Chondrocyte (in vitro differentiated cells): Measurements from ENCODE around the gene PNPLA2. TPM values are rescaled to one million over a fixed set of nuclear protein-coding genes. Genes with fewer than 3 reads are reported as not detected.

Experiments used
- DNase-seq: peaks from one replicate; pipeline ENCODE4 v3.0.0; 2021; ENCODE audit warnings: mixed read lengths, low spot score
- H3K27ac Mint-ChIP-seq: one replicate; pipeline ENCODE4 v1.8.0; 2021; ENCODE audit warnings: mild to moderate bottlenecking, moderate library complexity, mixed read lengths; ENCODE audit not compliant: unreplicated experiment
- H3K27me3 Mint-ChIP-seq: 2 replicates; pipeline ENCODE4 v1.8.0; 2021; ENCODE audit warnings: low read depth, mixed read lengths
- H3K36me3 Mint-ChIP-seq: 2 replicates; pipeline ENCODE4 v1.8.0; 2021; ENCODE audit warnings: low read depth, mixed read lengths
- H3K4me1 Mint-ChIP-seq: 2 replicates; pipeline ENCODE4 v1.8.0; 2021; ENCODE audit warnings: low read depth, mild to moderate bottlenecking, mixed read lengths
- H3K4me3 Mint-ChIP-seq: one replicate; pipeline ENCODE4 v1.8.0; 2021; ENCODE audit warnings: mild to moderate bottlenecking, moderate library complexity, mixed read lengths; ENCODE audit not compliant: unreplicated experiment
- H3K9me3 Mint-ChIP-seq: 2 replicates; pipeline ENCODE4 v1.8.0; 2021; ENCODE audit warnings: low read depth, mixed read lengths
- CTCF ChIP-seq: fragments of 200-600 bp; sonication (generic); IDR thresholded peaks from 2 replicates; pipeline ENCODE4 v1.5.0; 2021; ENCODE audit warnings: antibody characterized with exemption, mild to moderate bottlenecking, moderate library complexity
- total RNA-seq: library from RNA; stranded (reverse); gene quantifications from 3 replicates; pipeline ENCODE4 v1.2.1, GENCODE V29; 2021

PNPLA2 gene
- total RNA-seq, 1 donor from 2014 or later: 56.0 TPM

DNA sequence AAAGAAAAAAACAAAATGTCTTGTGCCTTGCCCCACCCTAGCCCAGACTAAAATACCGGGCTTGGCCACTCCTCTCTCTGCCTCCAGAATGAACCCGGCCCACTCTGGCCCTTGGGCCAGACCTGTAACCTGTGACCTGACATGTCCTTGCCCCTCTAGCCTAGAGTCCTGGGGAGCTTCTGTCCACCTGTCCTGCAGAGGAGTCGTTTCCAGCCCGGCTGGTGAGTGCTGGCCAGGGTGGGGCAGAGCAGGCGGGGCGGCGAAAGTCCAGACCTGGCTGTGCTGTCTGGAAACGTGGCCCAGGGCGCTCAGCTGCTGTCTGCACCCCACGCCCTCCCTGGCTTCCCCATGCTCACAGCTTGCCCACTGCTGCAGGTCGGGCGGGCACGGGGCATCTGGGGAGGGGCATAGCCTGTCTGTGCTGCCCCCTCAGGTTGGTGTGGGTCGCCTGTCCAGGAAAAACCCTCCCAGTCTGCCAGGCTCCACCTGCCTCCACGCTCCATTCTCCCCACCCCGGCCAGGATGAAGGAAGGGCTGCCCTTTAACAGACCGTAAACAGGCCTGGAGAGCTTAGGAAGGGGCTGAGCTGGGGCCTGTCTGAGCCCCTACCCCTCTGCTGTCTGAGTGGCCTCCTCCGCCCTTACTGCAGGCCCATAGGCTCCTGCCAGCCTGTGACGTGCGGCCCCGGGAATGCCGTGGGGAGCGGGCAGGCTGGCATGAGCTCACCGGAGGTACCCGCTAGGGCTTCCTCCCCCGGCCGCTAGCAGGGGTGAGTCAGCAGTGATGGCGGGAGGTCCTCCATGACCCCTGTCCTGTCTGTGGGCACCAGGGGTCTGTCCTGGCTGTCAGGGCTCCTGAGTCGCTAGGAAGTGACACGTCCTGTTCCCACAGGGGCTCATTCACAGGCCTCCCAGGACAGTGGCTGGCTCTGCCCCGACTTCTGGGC is 15.9 kb downstream of the PNPLA2 start:
- peak; percentile 7 for TF ChIP-seq CTCF
- H3K36me3 Mint-ChIP-seq: peaks cover 4% of the 10 kb centered on the region
- no peaks in the 10 kb centered on the region for H3K27me3 Mint-ChIP-seq
- H3K9me3 Mint-ChIP-seq: no peaks in the 10 kb centered on the region
- H3K4me3 Mint-ChIP-seq: peak overlapping the region; percentile 85
- no peak for DNase-seq
- H3K4me1 Mint-ChIP-seq: peaks cover 46% of the 10 kb centered on the region
- peak overlapping the region; percentile 96 for H3K27ac Mint-ChIP-seq

GRCh38 chr11:836274-836673 is 17.6 kb downstream of the PNPLA2 start:
- H3K27ac Mint-ChIP-seq: no peak overlapping the region

DNA sequence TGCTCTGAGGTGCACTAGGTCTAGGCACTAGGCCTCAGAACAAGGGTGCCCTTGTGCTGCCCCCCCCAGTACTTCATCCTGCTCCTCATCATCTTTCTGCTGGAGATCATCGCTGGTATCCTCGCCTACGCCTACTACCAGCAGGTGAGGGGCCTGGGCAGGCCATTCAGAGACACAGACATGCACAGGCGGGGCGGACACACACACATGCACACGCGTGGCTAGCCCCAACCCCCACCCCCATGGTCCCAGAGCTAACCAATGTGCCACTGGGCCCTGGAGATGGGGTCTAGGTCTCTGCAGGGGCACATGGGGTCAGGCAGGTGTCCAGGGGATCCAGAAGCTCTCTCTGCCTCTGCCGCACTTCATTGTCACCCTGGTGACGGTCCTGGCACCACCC is 18.0 kb downstream of the PNPLA2 start:
- H3K36me3 Mint-ChIP-seq: peaks cover 6% of the 10 kb centered on the region
- H3K4me1 Mint-ChIP-seq: peaks cover 46% of the 10 kb centered on the region
- H3K27ac Mint-ChIP-seq: no peak overlapping the region
- no peaks in the 10 kb centered on the region for H3K27me3 Mint-ChIP-seq
- no peaks in the 10 kb centered on the region for H3K9me3 Mint-ChIP-seq
- no peak for DNase-seq
- no peak overlapping the region for H3K4me3 Mint-ChIP-seq
- no peak for TF ChIP-seq CTCF

More at GRCh38 chr11:836274-836673, 17.6 kb downstream of the PNPLA2 start:
- no peaks in the 10 kb centered on the region for H3K27me3 Mint-ChIP-seq
- TF ChIP-seq CTCF: no peak
- no peak overlapping the region for H3K4me3 Mint-ChIP-seq
- H3K36me3 Mint-ChIP-seq: peaks cover 6% of the 10 kb centered on the region
- H3K4me1 Mint-ChIP-seq: peaks cover 48% of the 10 kb centered on the region
- H3K9me3 Mint-ChIP-seq: no peaks in the 10 kb centered on the region
- no peak for DNase-seq

GRCh38 chr11:837189-837989 is 18.7 kb downstream of the PNPLA2 start:
- Mint-ChIP-seq H3K4me3 (no peak overlapping the region), H3K27ac (no peak overlapping the region), H3K4me1 (peaks cover 39% of the 10 kb centered on the region), H3K36me3 (peaks cover 6% of the 10 kb centered on the region), H3K9me3 (no peaks in the 10 kb centered on the region), H3K27me3 (no peaks in the 10 kb centered on the region)
- no peak for TF ChIP-seq CTCF
- no peak for DNase-seq

GRCh38 chr11:837990-838307 is 19.2 kb downstream of the PNPLA2 start:
- H3K4me1 Mint-ChIP-seq: peaks cover 38% of the 10 kb centered on the region
- no peaks in the 10 kb centered on the region for H3K27me3 Mint-ChIP-seq
- peaks cover 6% of the 10 kb centered on the region for H3K36me3 Mint-ChIP-seq
- no peak overlapping the region for H3K27ac Mint-ChIP-seq
- no peak for TF ChIP-seq CTCF
- no peaks in the 10 kb centered on the region for H3K9me3 Mint-ChIP-seq
- no peak for DNase-seq
- no peak overlapping the region for H3K4me3 Mint-ChIP-seq
